Activated naive CD8-positive, alpha-beta T cell treated with anti-CD3 and anti-CD28 coated beads, Interleukin-2, amount 10 ng/mL, durations not matched to agents 7 days and 5 days (primary cell): Measurements from ENCODE around the gene CLN6. TPM values are rescaled to one million over a fixed set of nuclear protein-coding genes. Genes with fewer than 3 reads are reported as not detected.
"Not testable (repeated sequence)": the region's sequence is repeated elsewhere in the genome, so short reads cannot be mapped to it uniquely, and the experiment has no call there.

Experiments used
- ATAC-seq: fragments of 150-1000 bp; cut with Tn5 transposase; one replicate; pipeline ENCODE4 v1.10.0; 2021; ENCODE audit warnings: low read depth, moderate library complexity
- POLR2A ChIA-PET: fragments of 350-600 bp; sonication (Branson Sonifier 250); formaldehyde crosslinking; loops from one replicate; lab custom pipeline; 2021; ENCODE audit warnings: antibody characterized with exemption; lab: Charles Lee
- DNase-seq: peaks from one replicate; pipeline ENCODE4 v3.0.0; 2021
- H3K27ac Mint-ChIP-seq: one replicate; pipeline ENCODE4 v1.8.0; 2022; ENCODE audit warnings: mild to moderate bottlenecking, mixed read lengths
- H3K27me3 Mint-ChIP-seq: one replicate; pipeline ENCODE4 v1.8.0; 2022; ENCODE audit warnings: mild to moderate bottlenecking, moderate library complexity, mixed read lengths
- H3K36me3 Mint-ChIP-seq: one replicate; pipeline ENCODE4 v1.8.0; 2021; ENCODE audit warnings: mild to moderate bottlenecking, mixed read lengths
- H3K4me1 Mint-ChIP-seq: one replicate; pipeline ENCODE4 v1.8.0; 2021; ENCODE audit warnings: mixed read lengths
- H3K4me3 Mint-ChIP-seq: one replicate; pipeline ENCODE4 v1.8.0; 2022; ENCODE audit warnings: mild to moderate bottlenecking, moderate library complexity, mixed read lengths
- H3K9me3 Mint-ChIP-seq: one replicate; pipeline ENCODE4 v1.8.0; 2021; ENCODE audit warnings: mixed read lengths
- total RNA-seq, 2 experiments: library from RNA; stranded (reverse); gene quantifications; one replicate each; pipeline ENCODE4 v1.2.3, GENCODE V29; 2021

The CLN6 gene
- total RNA-seq, 2 experiments from 2014 or later: 38.4 to 42.1 TPM

DNA sequence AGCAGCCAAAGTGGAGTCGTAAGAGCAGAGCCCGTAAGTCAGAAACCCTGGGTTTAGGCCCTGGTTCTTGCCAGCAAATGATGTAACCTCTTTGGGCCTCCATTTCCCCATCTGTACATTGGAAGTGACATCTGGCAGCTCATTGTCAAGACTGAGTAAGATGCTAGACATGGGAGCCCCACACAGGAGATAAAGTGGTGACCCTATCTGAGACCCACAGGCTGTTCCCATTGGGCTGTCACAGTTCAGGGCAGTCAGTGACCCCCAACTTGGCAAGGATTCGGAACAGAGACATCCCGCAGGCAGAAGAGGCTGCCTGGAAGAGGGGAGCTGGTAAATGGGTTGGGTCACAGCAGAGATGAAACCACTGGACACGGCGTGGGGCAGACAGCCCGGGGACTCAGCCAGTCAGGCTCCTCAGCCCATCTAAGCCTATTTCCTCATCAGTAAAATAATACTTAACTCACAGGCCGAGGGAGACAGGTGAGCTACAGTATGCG, 1.8 kb downstream of the CLN6 start:
- DNase-seq: no peak
- Mint-ChIP-seq H3K36me3 (peaks cover 7% of the 10 kb centered on the region), H3K4me3 (peak overlapping the region; percentile 90), H3K27me3 (peaks cover 3% of the 10 kb centered on the region), H3K9me3 (no peaks in the 10 kb centered on the region), H3K27ac (peak overlapping the region; percentile 18), H3K4me1 (peaks cover 45% of the 10 kb centered on the region)
- no peak for ATAC-seq
- POLR2A ChIA-PET: interaction anchor here (0.7 to 0.8 kb wide), 2 partner anchors 9 to 593 kb away, joined by 3 read pairs; partner anchors contain the start of gene ANP32A

GRCh38 chr15:68225442-68225841, 4.1 kb downstream of the CLN6 start:
- H3K4me3 Mint-ChIP-seq: peak overlapping the region; percentile 36
- peaks cover 43% of the 10 kb centered on the region for H3K4me1 Mint-ChIP-seq
- H3K36me3 Mint-ChIP-seq, H3K9me3 Mint-ChIP-seq, H3K27me3 Mint-ChIP-seq, ATAC-seq, H3K27ac Mint-ChIP-seq, DNase-seq: not testable (repeated sequence)
- POLR2A ChIA-PET: interaction anchor here (1.0 to 2.4 kb wide), 3 partner anchors 15 to 52 kb away, joined by 3 to 5 read pairs (median 5); partner anchors contain the start of gene FEM1B

GRCh38 chr15:68224546-68225250, 4.8 kb downstream of the CLN6 start:
- H3K4me1 Mint-ChIP-seq: peaks cover 38% of the 10 kb centered on the region
- peak overlapping the region; percentile 36 for H3K4me3 Mint-ChIP-seq
- POLR2A ChIA-PET: interaction anchor here (0.7 to 2.4 kb wide), 5 partner anchors 14 to 139 kb away, joined by 3 to 5 read pairs (median 5); partner anchors contain the start of gene FEM1B
- peaks cover 10% of the 10 kb centered on the region for H3K36me3 Mint-ChIP-seq
- peak overlapping the region; percentile 34 for H3K27ac Mint-ChIP-seq
- no peak for ATAC-seq
- no peaks in the 10 kb centered on the region for H3K9me3 Mint-ChIP-seq
- no peak for DNase-seq
- no peaks in the 10 kb centered on the region for H3K27me3 Mint-ChIP-seq

GRCh38 chr15:68224108-68224507, 5.4 kb downstream of the CLN6 start:
- POLR2A ChIA-PET: interaction anchor here (0.7 to 2.4 kb wide), 5 partner anchors 14 to 139 kb away, joined by 3 to 5 read pairs (median 3); partner anchors contain the start of gene FEM1B
- peaks cover 11% of the 10 kb centered on the region for H3K36me3 Mint-ChIP-seq
- H3K27ac Mint-ChIP-seq: peak overlapping the region; percentile 34
- H3K4me3 Mint-ChIP-seq: peak overlapping the region; percentile 36
- H3K27me3 Mint-ChIP-seq: no peaks in the 10 kb centered on the region
- ATAC-seq (no peak), DNase-seq (no peak)
- H3K4me1 Mint-ChIP-seq: peaks cover 38% of the 10 kb centered on the region
- no peaks in the 10 kb centered on the region for H3K9me3 Mint-ChIP-seq

- ATAC-seq (no peak), DNase-seq (no peak)
- H3K9me3 Mint-ChIP-seq: no peaks in the 10 kb centered on the region
- POLR2A ChIA-PET: interaction anchor here (1.2 kb wide), 1 partner anchor 55 kb away, joined by 3 read pairs; the partner anchor contains the start of gene FEM1B
- H3K4me3 Mint-ChIP-seq: no peak overlapping the region
- peaks cover 31% of the 10 kb centered on the region for H3K4me1 Mint-ChIP-seq
- H3K27ac Mint-ChIP-seq: peak overlapping the region; percentile 50
- peaks cover 11% of the 10 kb centered on the region for H3K36me3 Mint-ChIP-seq
- H3K27me3 Mint-ChIP-seq: no peaks in the 10 kb centered on the region
Observed at GRCh38 chr15:68223171-68223570, 6.4 kb downstream of the CLN6 start.

GRCh38 chr15:68222432-68222743, 7.1 kb downstream of the CLN6 start:
- H3K27me3 Mint-ChIP-seq, POLR2A ChIA-PET, H3K9me3 Mint-ChIP-seq, H3K4me3 Mint-ChIP-seq, DNase-seq, H3K27ac Mint-ChIP-seq, ATAC-seq: not testable (repeated sequence)
- peaks cover 11% of the 10 kb centered on the region for H3K36me3 Mint-ChIP-seq
- peaks cover 24% of the 10 kb centered on the region for H3K4me1 Mint-ChIP-seq

DNA sequence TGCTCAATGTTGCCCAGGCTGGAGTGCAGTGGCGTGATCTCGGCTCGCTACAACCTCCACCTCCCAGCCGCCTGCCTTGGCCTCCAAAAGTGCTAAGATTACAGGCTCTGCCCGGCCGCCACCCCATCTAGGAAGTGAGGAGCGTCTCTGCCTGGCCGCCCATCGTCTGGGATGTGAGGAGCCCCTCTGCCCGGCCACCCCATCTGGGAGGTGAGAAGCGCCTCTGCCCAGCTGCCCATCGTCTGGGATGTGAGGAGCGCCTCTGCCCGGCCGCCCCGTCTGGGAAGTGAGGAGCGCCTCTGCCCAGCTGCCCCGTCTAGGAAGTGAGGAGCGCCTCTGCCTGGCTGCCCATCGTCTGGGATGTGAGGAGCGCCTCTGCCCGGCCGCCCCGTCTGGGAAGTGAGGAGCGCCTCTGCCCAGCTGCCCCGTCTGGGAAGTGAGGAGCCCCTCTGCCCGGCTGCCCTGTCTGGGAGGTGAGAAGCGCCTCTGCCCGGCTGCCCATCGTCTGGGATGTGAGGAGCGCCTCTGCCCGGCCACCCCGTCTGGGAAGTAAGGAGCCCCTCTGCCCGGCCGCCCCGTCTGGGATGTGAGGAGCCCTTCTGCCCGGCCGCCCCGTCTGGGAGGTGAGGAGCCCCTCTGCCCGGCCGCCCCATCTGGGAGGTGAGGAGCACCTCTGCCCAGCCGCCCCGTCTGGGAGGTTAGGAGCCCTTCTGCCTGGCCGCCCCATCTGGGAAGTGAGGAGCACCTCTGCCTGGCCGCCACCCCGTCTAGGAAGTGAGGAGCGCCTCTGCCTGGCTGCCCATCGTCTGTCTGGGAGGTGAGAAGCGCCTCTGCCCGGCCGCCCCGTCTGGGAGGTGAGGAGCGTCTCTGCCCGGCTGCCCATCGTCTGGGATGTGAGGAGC, 7.7 kb downstream of the CLN6 start:
- H3K9me3 Mint-ChIP-seq, H3K27ac Mint-ChIP-seq, POLR2A ChIA-PET, H3K27me3 Mint-ChIP-seq, ATAC-seq, H3K4me3 Mint-ChIP-seq, DNase-seq: not testable (repeated sequence)
- Mint-ChIP-seq H3K4me1 (peaks cover 22% of the 10 kb centered on the region), H3K36me3 (peaks cover 11% of the 10 kb centered on the region)

- Mint-ChIP-seq H3K27me3 (no peaks in the 10 kb centered on the region), H3K4me3 (no peak overlapping the region), H3K4me1 (peaks cover 21% of the 10 kb centered on the region), H3K9me3 (no peaks in the 10 kb centered on the region), H3K36me3 (peaks cover 11% of the 10 kb centered on the region), H3K27ac (no peak overlapping the region)
- ATAC-seq (no peak), DNase-seq (no peak)
- POLR2A ChIA-PET: no interaction called here
Observed at GRCh38 chr15:68220967-68221366, 8.6 kb downstream of the CLN6 start.

DNA sequence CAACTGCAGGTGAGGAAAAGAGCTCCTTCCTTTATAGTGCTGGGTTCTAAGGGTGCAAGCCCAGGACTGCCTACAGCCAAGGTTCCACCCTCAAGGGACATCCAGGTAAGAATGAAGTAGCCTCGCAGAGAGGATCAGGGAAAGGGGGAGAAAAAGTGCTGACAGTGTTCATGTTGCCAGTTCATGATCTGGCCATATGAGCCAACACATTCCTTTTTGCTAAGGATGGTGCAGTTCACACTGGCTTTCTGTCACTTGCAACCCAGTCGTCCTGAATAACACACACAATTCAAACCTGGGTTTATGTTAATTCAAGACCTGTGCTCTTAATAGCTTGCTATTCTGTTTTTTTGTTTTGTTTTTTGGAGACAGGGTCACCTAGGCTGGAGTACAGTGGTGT, 9.0 kb downstream of the CLN6 start:
- no peaks in the 10 kb centered on the region for H3K9me3 Mint-ChIP-seq
- POLR2A ChIA-PET: no interaction called here

GRCh38 chr15:68218847-68219798, 10.4 kb downstream of the CLN6 start:
- DNase-seq (no peak), ATAC-seq (no peak)
- no peak overlapping the region for H3K27ac Mint-ChIP-seq
- H3K4me3 Mint-ChIP-seq: no peak overlapping the region
- peaks cover 6% of the 10 kb centered on the region for H3K4me1 Mint-ChIP-seq
- no peaks in the 10 kb centered on the region for H3K9me3 Mint-ChIP-seq
- POLR2A ChIA-PET: interaction anchor here (1.0 kb wide), 2 partner anchors 8 to 9 kb away, joined by 3 to 4 read pairs; no protein-coding TSS in a partner anchor
- H3K27me3 Mint-ChIP-seq: no peaks in the 10 kb centered on the region
- peaks cover 11% of the 10 kb centered on the region for H3K36me3 Mint-ChIP-seq

More for the DNA sequence above, 9.0 kb downstream of the CLN6 start:
- Mint-ChIP-seq H3K4me3 (no peak overlapping the region), H3K4me1 (peaks cover 18% of the 10 kb centered on the region), H3K36me3 (peaks cover 11% of the 10 kb centered on the region), H3K27me3 (no peaks in the 10 kb centered on the region), H3K27ac (no peak overlapping the region)
- no peak for ATAC-seq
- no peak for DNase-seq

- ATAC-seq (no peak), DNase-seq (no peak)
- H3K4me1 Mint-ChIP-seq: peaks cover 5% of the 10 kb centered on the region
- H3K36me3 Mint-ChIP-seq: peaks cover 11% of the 10 kb centered on the region
- H3K27ac Mint-ChIP-seq: no peak overlapping the region
- H3K4me3 Mint-ChIP-seq: no peak overlapping the region
- no peaks in the 10 kb centered on the region for H3K9me3 Mint-ChIP-seq
- POLR2A ChIA-PET: interaction anchor here (1.0 kb wide), 1 partner anchor 9 kb away, joined by 3 read pairs; no protein-coding TSS in a partner anchor
- no peaks in the 10 kb centered on the region for H3K27me3 Mint-ChIP-seq
Observed at GRCh38 chr15:68218331-68218730, 11.2 kb downstream of the CLN6 start.

DNA sequence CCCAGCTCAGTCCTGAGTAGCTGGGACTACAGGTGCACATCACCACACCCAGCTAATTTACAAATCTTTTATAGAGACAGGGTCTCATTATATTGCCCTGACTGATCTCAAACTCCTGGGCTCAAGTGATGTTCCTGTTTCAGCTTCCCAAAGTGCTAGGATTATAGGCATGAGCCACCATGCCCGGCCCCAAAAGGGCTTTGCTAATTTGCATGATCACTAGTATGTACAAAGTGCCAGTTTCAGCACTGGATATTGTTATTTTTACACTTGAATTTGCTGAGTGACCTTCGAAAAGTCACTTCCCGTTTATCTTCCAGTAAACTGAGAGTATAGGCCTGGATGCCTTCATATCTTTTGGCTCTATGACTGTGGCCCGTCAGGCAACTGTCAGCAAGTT, 12.2 kb downstream of the CLN6 start:
- POLR2A ChIA-PET: no interaction called here
- H3K27me3 Mint-ChIP-seq: no peaks in the 10 kb centered on the region
- ATAC-seq (no peak), DNase-seq (no peak)
- H3K27ac Mint-ChIP-seq: no peak overlapping the region
- H3K9me3 Mint-ChIP-seq: no peaks in the 10 kb centered on the region
- no peaks in the 10 kb centered on the region for H3K4me1 Mint-ChIP-seq
- H3K4me3 Mint-ChIP-seq: no peak overlapping the region
- H3K36me3 Mint-ChIP-seq: peaks cover 3% of the 10 kb centered on the region
